ENCODE results near the gene NPAT. TPM values are rescaled to one million over a fixed set of nuclear protein-coding genes. Genes with fewer than 3 reads are reported as not detected.
A peak's percentile ranks its signal among the peaks of the same experiment; 100 is the strongest.
"Not testable (repeated sequence)": the region's sequence is repeated elsewhere in the genome, so short reads cannot be mapped to it uniquely, and the experiment has no call there.

Gene NPAT
- total RNA-seq, 1 experiment from 2014 or later: 27.9 TPM

- ChIA-PET CTCF (no interaction called here), POLR2A (ENCODE audit: low non-redundant PET) (no interaction called here)
- TF ChIP-seq, protein P1, sequence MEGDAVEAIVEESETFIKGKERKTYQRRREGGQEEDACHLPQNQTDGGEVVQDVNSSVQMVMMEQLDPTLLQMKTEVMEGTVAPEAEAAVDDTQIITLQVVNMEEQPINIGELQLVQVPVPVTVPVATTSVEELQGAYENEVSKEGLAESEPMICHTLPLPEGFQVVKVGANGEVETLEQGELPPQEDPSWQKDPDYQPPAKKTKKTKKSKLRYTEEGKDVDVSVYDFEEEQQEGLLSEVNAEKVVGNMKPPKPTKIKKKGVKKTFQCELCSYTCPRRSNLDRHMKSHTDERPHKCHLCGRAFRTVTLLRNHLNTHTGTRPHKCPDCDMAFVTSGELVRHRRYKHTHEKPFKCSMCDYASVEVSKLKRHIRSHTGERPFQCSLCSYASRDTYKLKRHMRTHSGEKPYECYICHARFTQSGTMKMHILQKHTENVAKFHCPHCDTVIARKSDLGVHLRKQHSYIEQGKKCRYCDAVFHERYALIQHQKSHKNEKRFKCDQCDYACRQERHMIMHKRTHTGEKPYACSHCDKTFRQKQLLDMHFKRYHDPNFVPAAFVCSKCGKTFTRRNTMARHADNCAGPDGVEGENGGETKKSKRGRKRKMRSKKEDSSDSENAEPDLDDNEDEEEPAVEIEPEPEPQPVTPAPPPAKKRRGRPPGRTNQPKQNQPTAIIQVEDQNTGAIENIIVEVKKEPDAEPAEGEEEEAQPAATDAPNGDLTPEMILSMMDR (conservative IDR thresholded peaks at IDR 0.05; ENCODE audit: low read depth, low read length): no peak
- no peak overlapping the region for H3K27ac ChIP-seq (ENCODE audit: low read depth, low read length, poor library complexity, severe bottlenecking)
- peaks cover 52% of the 10 kb centered on the region for H3K36me3 ChIP-seq (ENCODE audit: insufficient read depth, low read length, poor library complexity, severe bottlenecking)
- H3K4me1 ChIP-seq (ENCODE audit: insufficient read depth, low read length, poor library complexity, severe bottlenecking): peaks cover 3% of the 10 kb centered on the region
- no peaks in the 10 kb centered on the region for H3K27me3 ChIP-seq (replicated peaks; ENCODE audit: insufficient read depth, low read depth, low read length, poor library complexity)
- no peak overlapping the region for H3K4me3 ChIP-seq (ENCODE audit: low read depth, low read length, poor library complexity, severe bottlenecking)
- H3K9me3 ChIP-seq (ENCODE audit: low read depth, low read length, poor library complexity, severe bottlenecking): no peaks in the 10 kb centered on the region
- intact Hi-C loops (cut with micrococcal nuclease; ENCODE audit: unreplicated experiment): no loop called here
- no peak for DNase-seq (ENCODE audit: low spot score)
- BruUV-seq (replicated peaks): no TSS peak
Observed at GRCh38 chr11:108137212-108137611, 85.2 kb downstream of the NPAT start.

GRCh38 chr11:108135845-108136544 lies 86.4 kb downstream of the NPAT start:
- ChIA-PET CTCF (no interaction called here), POLR2A (ENCODE audit: low non-redundant PET) (no interaction called here)
- H3K36me3 ChIP-seq (ENCODE audit: insufficient read depth, low read length, poor library complexity, severe bottlenecking): peaks cover 44% of the 10 kb centered on the region
- H3K9me3 ChIP-seq (ENCODE audit: low read depth, low read length, poor library complexity, severe bottlenecking): no peaks in the 10 kb centered on the region
- intact Hi-C loops (cut with micrococcal nuclease; ENCODE audit: unreplicated experiment): no loop called here
- peak; percentile 45 for DNase-seq (ENCODE audit: low spot score)
- no peak overlapping the region for H3K4me3 ChIP-seq (ENCODE audit: low read depth, low read length, poor library complexity, severe bottlenecking)
- H3K27ac ChIP-seq (ENCODE audit: low read depth, low read length, poor library complexity, severe bottlenecking): peak overlapping the region; percentile 9
- TF ChIP-seq, protein P1 (conservative IDR thresholded peaks at IDR 0.05; ENCODE audit: low read depth, low read length): peak; percentile 54
- TF ChIP-seq EZH2 (IDR thresholded peaks at IDR 0.05; ENCODE audit: borderline replicate concordance, low read depth, low read length, poor library complexity, severe bottlenecking): no peak
- no TSS peak for BruUV-seq (replicated peaks)
- no peaks in the 10 kb centered on the region for H3K27me3 ChIP-seq (replicated peaks; ENCODE audit: insufficient read depth, low read depth, low read length, poor library complexity)
- peaks cover 3% of the 10 kb centered on the region for H3K4me1 ChIP-seq (ENCODE audit: insufficient read depth, low read length, poor library complexity, severe bottlenecking)

- DNase-seq (ENCODE audit: low spot score); H3K27ac ChIP-seq (ENCODE audit: low read depth, low read length, poor library complexity, severe bottlenecking); POLR2A ChIA-PET (ENCODE audit: low non-redundant PET); intact Hi-C loops (cut with micrococcal nuclease; ENCODE audit: unreplicated experiment); H3K27me3 ChIP-seq (replicated peaks; ENCODE audit: insufficient read depth, low read depth, low read length, poor library complexity); CTCF ChIA-PET; H3K4me1 ChIP-seq (ENCODE audit: insufficient read depth, low read length, poor library complexity, severe bottlenecking); BruUV-seq (replicated peaks); H3K9me3 ChIP-seq (ENCODE audit: low read depth, low read length, poor library complexity, severe bottlenecking); H3K4me3 ChIP-seq (ENCODE audit: low read depth, low read length, poor library complexity, severe bottlenecking): not testable (repeated sequence)
- peaks cover 25% of the 10 kb centered on the region for H3K36me3 ChIP-seq (ENCODE audit: insufficient read depth, low read length, poor library complexity, severe bottlenecking)
Observed at GRCh38 chr11:108132993-108133538, 89.4 kb downstream of the NPAT start.

DNA sequence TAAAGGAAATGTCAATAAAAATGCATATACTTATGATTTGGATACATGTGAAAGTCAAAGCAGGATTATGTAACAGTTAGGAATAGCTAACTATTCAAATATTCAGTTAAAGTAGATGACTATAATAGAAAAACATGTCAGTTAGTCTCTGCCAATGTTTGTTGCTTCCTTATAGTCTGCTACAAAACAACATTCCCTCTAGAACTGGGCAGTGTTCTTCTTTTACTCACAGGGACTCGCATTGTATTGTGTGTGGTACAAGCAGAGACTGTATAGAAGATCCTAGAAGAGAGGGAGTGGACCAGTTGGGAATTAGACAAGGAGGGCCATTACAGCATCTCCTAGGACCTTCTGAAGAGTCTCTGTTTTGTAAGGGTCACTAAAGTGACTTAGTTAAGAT lies 90.4 kb downstream of the NPAT start:
- CTCF ChIA-PET: no interaction called here
- Histone ChIP-seq H3K27me3 (replicated peaks; ENCODE audit: insufficient read depth, low read depth, low read length, poor library complexity) (no peaks in the 10 kb centered on the region), H3K36me3 (ENCODE audit: insufficient read depth, low read length, poor library complexity, severe bottlenecking) (peaks cover 25% of the 10 kb centered on the region), H3K4me3 (ENCODE audit: low read depth, low read length, poor library complexity, severe bottlenecking) (no peak overlapping the region), H3K27ac (ENCODE audit: low read depth, low read length, poor library complexity, severe bottlenecking) (no peak overlapping the region), H3K9me3 (ENCODE audit: low read depth, low read length, poor library complexity, severe bottlenecking) (no peaks in the 10 kb centered on the region), H3K4me1 (ENCODE audit: insufficient read depth, low read length, poor library complexity, severe bottlenecking) (peaks cover 3% of the 10 kb centered on the region)
- no peak for TF ChIP-seq EZH2 (IDR thresholded peaks at IDR 0.05; ENCODE audit: borderline replicate concordance, low read depth, low read length, poor library complexity, severe bottlenecking)
- TF ChIP-seq, protein P1 (conservative IDR thresholded peaks at IDR 0.05; ENCODE audit: low read depth, low read length): no peak
- BruUV-seq (replicated peaks): no TSS peak
- intact Hi-C loops (cut with micrococcal nuclease; ENCODE audit: unreplicated experiment): no loop called here
- no peak for DNase-seq (ENCODE audit: low spot score)
- POLR2A ChIA-PET (ENCODE audit: low non-redundant PET): no interaction called here

Measured in A673 (cell line).